H1 (cell line): Measurements from ENCODE around the gene RREB1. TPM values are rescaled to one million over a fixed set of nuclear protein-coding genes. Genes with fewer than 3 reads are reported as not detected.

Source experiments
- ASH2L ChIP-seq: fragments of 200-600, 300-600 bp; sonication (generic); IDR thresholded peaks from one replicate; pipeline ENCODE4 v1.7.1; 2017; ENCODE audit warnings: low read length
- BCL11A ChIP-seq, 2 experiments: IDR thresholded peaks; one replicate each; pipeline ENCODE4 v1.6.1; 2011; ENCODE audit warnings: low read depth in 2 of 2, low read length in 2 of 2, mild to moderate bottlenecking in 2 of 2
- CEBPB ChIP-seq: IDR thresholded peaks from 2 replicates; pipeline ENCODE4 v1.6.1; 2012; ENCODE audit warnings: low read depth, low read length
- EP300 ChIP-seq, 2 experiments: IDR thresholded peaks; 1 replicate in 1 of 2; 2 replicates in 1 of 2; pipeline ENCODE4 v1.6.1; 2011 to 2012; ENCODE audit warnings: low read depth in 2 of 2, low read length in 2 of 2, mild to moderate bottlenecking in 2 of 2, borderline replicate concordance in 1 of 2, inconsistent platforms in 1 of 2, moderate library complexity in 1 of 2
- EZH2 ChIP-seq: fragments of 200-600 bp; sonication (generic); IDR thresholded peaks from 2 replicates; pipeline ENCODE4 v1.7.1; 2012; ENCODE audit warnings: low read depth, mild to moderate bottlenecking, moderate library complexity, low read length, inconsistent platforms; ENCODE audit not compliant: severe bottlenecking
- HDAC6 ChIP-seq: IDR thresholded peaks from one replicate; pipeline ENCODE4 v1.7.1; 2012; ENCODE audit warnings: low read depth, mild to moderate bottlenecking, inconsistent platforms, low read length, moderate library complexity
- RBBP5 ChIP-seq: IDR thresholded peaks from 2 replicates; pipeline ENCODE4 v1.7.1; 2012; ENCODE audit warnings: low read depth, mild to moderate bottlenecking, inconsistent platforms, low read length, moderate library complexity, borderline replicate concordance
- SIN3A ChIP-seq, 2 experiments: IDR thresholded peaks in 1 of 2; conservative IDR thresholded peaks in 1 of 2; 2 replicates each; pipeline ENCODE4 v1.6.1; 2011 to 2012; ENCODE audit warnings: low read length in 2 of 2, improper control_type of control experiment in 1 of 2, low read depth in 1 of 2, mild to moderate bottlenecking in 1 of 2
- SP1 ChIP-seq: IDR thresholded peaks from 2 replicates; pipeline ENCODE4 v1.6.1; 2011; ENCODE audit warnings: low read depth, low read length
- SP4 ChIP-seq: IDR thresholded peaks from 2 replicates; pipeline ENCODE4 v1.6.1; 2012; ENCODE audit warnings: low read length, inconsistent platforms
- SRF ChIP-seq: IDR thresholded peaks from 2 replicates; pipeline ENCODE4 v1.6.1; 2011; ENCODE audit warnings: mild to moderate bottlenecking, low read depth, low read length, moderate library complexity
- TEAD4 ChIP-seq: IDR thresholded peaks from 2 replicates; pipeline ENCODE4 v1.6.1; 2012; ENCODE audit warnings: low read depth, low read length, inconsistent platforms, mixed read lengths
- polyA plus RNA-seq, 7 experiments: library from polyadenylated mRNA; depleted of rRNA in 3 of 7; stranded (reverse) in 5 of 7; unstranded in 2 of 7; fragments of >200 nt in 5 of 7; fragments of 200-250 nt in 2 of 7; gene quantifications; 1 replicate in 5 of 7; 2 replicates in 1 of 7; 4 replicates in 1 of 7; pipeline versions ENCODE4 v1.2.1 to v1.2.3, GENCODE V29; 2011 to 2013; ENCODE audit warnings: missing spikeins in 2 of 7, mixed read lengths in 2 of 7
- total RNA-seq: library from RNA; stranded (reverse); fragmentation: NEBNext Ultra II Directional; extraction: Animal tissue kit (Norgen Biotek cat#: 25700); gene quantifications from 2 replicates; pipeline ENCODE4 v1.2.1, GENCODE V29; 2021

RREB1 gene
- total and polyA plus RNA-seq, 2 of the 8 experiments (the other 6 are each of a cell fraction or from before 2014, with no cell fraction given), result 3.9 to 34.7 TPM

DNA sequence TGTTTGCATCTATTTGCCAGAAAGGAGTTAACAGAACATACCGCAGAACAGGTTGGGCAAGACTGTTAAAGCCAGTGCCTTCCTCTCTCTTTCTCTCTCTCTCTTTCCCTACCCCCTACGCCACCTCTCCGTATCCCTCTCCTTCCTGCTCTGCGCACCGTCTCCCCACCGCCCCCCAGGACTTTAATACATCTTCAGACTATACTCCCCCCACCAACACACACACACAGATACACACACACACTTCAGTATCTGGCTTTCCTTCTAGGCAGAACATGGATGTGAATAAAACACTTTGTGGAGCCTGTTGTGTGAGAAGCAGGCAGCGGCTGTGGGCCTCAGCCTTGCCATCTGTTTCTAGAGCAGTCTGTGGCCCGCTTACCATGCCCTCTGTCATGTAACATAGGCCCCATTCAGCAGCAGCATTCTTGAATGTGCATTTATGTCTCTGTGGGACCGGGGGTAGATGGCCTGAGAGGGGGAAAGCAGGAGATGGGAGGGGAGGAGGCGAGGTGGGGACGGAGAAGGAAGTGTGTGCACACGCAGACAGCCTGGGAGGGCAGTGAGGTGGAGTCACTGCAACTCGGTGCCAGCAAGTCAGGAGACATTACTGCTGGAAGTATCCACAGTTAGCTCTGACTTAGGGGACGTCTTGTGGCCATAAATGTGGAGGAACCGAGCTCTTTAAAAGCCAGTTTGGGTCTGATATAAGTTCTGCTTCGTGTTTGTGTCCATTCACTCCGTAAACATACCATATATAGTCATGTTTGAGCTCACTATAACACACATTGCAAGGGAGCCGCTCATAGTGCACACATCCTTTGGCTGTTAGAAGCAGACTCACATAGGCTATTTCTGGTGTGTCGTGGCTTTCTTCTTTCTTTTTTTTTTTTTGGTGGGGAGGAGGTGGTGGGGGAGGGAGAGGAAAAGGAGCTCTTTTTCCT lies 38.4 kb downstream of the RREB1 start (continued):
- TF ChIP-seq EZH2, result no peak
- TF ChIP-seq TEAD4, result 0 out of 2 replicates have a peak, but pooled peaks have one; percentile 34
- TF ChIP-seq SRF, result peak; percentile 63; the same call in 1 of the 2 replicates
- peak; percentile 99 for TF ChIP-seq ASH2L
- TF ChIP-seq CEBPB, result no peak
- 0 out of 2 replicates have a peak, but pooled peaks have one; percentile 26 for TF ChIP-seq SP4
- TF ChIP-seq RBBP5, result peak; percentile 88
- TF ChIP-seq BCL11A (IDR thresholded peaks at IDR 0.05; ENCODE audit: low read depth in 2 of 2, low read length in 2 of 2), result peak in 1 of 2 experiments; percentile 22
- TF ChIP-seq SIN3A (conservative IDR thresholded peaks at IDR 0.05 in 1 of 2, IDR thresholded peaks at IDR 0.05 in 1 of 2; ENCODE audit: low read depth in 1 of 2, low read length in 2 of 2), result no peak
- peak; percentile 92 for TF ChIP-seq SP1
- no peak for TF ChIP-seq EP300 (IDR thresholded peaks at IDR 0.05; ENCODE audit: borderline replicate concordance in 1 of 2, low read depth in 2 of 2, low read length in 2 of 2)
- TF ChIP-seq HDAC6, result no peak
